CD4-positive, alpha-beta T cell treated with Interleukin-15 for 4 hours (primary cell): ENCODE data around the gene ATP6V0A4.
"Not testable (repeated sequence)": the region's sequence is repeated elsewhere in the genome, so short reads cannot be mapped to it uniquely, and the experiment has no call there.

ENCODE experiments used
- DNase-seq: peaks from one replicate; pipeline ENCODE4 v3.0.0-alpha.2; 2020; ENCODE audit warnings: low spot score

ATP6V0A4 gene

GRCh38 chr7:138700857-138701536 is 97.0 kb downstream of the ATP6V0A4 start, which contains the start of gene SVOPL:
TSS of gene SVOPL (minus strand) at chr7:138701362. CDS start at chr7:138679045, 22,317 bp downstream.
- DNase-seq, result no peak

- no peak for DNase-seq
These were observed 98.3 kb downstream of the ATP6V0A4 start for GRCh38 chr7:138699661-138700060.

GRCh38 chr7:138698281-138698680 is 99.7 kb downstream of the ATP6V0A4 start:
- no peak for DNase-seq

- DNase-seq, result no peak
These were observed 100.3 kb downstream of the ATP6V0A4 start for GRCh38 chr7:138697535-138698182.

GRCh38 chr7:138695776-138696175 is 102.2 kb downstream of the ATP6V0A4 start:
- not testable (repeated sequence) for DNase-seq

- DNase-seq, result no peak
These were observed 102.9 kb downstream of the ATP6V0A4 start for GRCh38 chr7:138695106-138695505.

- no peak for DNase-seq
These were observed 106.8 kb downstream of the ATP6V0A4 start for GRCh38 chr7:138691178-138691577.

GRCh38 chr7:138690495-138690894 is 107.5 kb downstream of the ATP6V0A4 start:
- DNase-seq, result no peak

GRCh38 chr7:138688037-138688436 is 110.0 kb downstream of the ATP6V0A4 start:
- DNase-seq, result not testable (repeated sequence)

GRCh38 chr7:138684340-138684739 is 113.7 kb downstream of the ATP6V0A4 start:
- no peak for DNase-seq

- no peak for DNase-seq
These were observed 118.2 kb downstream of the ATP6V0A4 start for GRCh38 chr7:138679793-138680192.

GRCh38 chr7:138670594-138670993 is 127.4 kb downstream of the ATP6V0A4 start:
- no peak for DNase-seq

- no peak for DNase-seq
These were observed 128.6 kb downstream of the ATP6V0A4 start for GRCh38 chr7:138669364-138669763.

- no peak for DNase-seq
These were observed 129.1 kb downstream of the ATP6V0A4 start for GRCh38 chr7:138668946-138669345.

- no peak for DNase-seq
These were observed 129.8 kb downstream of the ATP6V0A4 start for GRCh38 chr7:138668229-138668596.

- DNase-seq, result no peak
These were observed 130.3 kb downstream of the ATP6V0A4 start for GRCh38 chr7:138667535-138668228.

- no peak for DNase-seq
These were observed 131.6 kb downstream of the ATP6V0A4 start for GRCh38 chr7:138666385-138666784.

GRCh38 chr7:138665669-138666140 is 132.3 kb downstream of the ATP6V0A4 start:
- DNase-seq, result no peak

- DNase-seq, result no peak
These were observed 132.7 kb downstream of the ATP6V0A4 start for GRCh38 chr7:138665249-138665648.

GRCh38 chr7:138663725-138664710 is 134.0 kb downstream of the ATP6V0A4 start:
- no peak for DNase-seq

GRCh38 chr7:138662991-138663320 is 135.0 kb downstream of the ATP6V0A4 start:
- no peak for DNase-seq
